Activated naive CD8-positive, alpha-beta T cell treated with anti-CD3 and anti-CD28 coated beads, Interleukin-2, amount 10 ng/mL, durations not matched to agents 7 days and 5 days (primary cell): ENCODE data around the gene AFMID. TPM values are rescaled to one million over a fixed set of nuclear protein-coding genes. Genes with fewer than 3 reads are reported as not detected.

ENCODE experiments used
- ATAC-seq: fragments of 150-1000 bp; cut with Tn5 transposase; one replicate; pipeline ENCODE4 v1.10.0; 2021; ENCODE audit warnings: low read depth, moderate library complexity
- POLR2A ChIA-PET: fragments of 350-600 bp; sonication (Branson Sonifier 250); formaldehyde crosslinking; loops from one replicate; lab custom pipeline; 2021; ENCODE audit warnings: antibody characterized with exemption; lab: Charles Lee
- DNase-seq: peaks from one replicate; pipeline ENCODE4 v3.0.0; 2021
- H3K27ac Mint-ChIP-seq: one replicate; pipeline ENCODE4 v1.8.0; 2022; ENCODE audit warnings: mild to moderate bottlenecking, mixed read lengths
- H3K27me3 Mint-ChIP-seq: one replicate; pipeline ENCODE4 v1.8.0; 2022; ENCODE audit warnings: mild to moderate bottlenecking, moderate library complexity, mixed read lengths
- H3K36me3 Mint-ChIP-seq: one replicate; pipeline ENCODE4 v1.8.0; 2021; ENCODE audit warnings: mild to moderate bottlenecking, mixed read lengths
- H3K4me1 Mint-ChIP-seq: one replicate; pipeline ENCODE4 v1.8.0; 2021; ENCODE audit warnings: mixed read lengths
- H3K4me3 Mint-ChIP-seq: one replicate; pipeline ENCODE4 v1.8.0; 2022; ENCODE audit warnings: mild to moderate bottlenecking, moderate library complexity, mixed read lengths
- H3K9me3 Mint-ChIP-seq: one replicate; pipeline ENCODE4 v1.8.0; 2021; ENCODE audit warnings: mixed read lengths
- total RNA-seq, 2 experiments: library from RNA; stranded (reverse); gene quantifications; one replicate each; pipeline ENCODE4 v1.2.3, GENCODE V29; 2021

The AFMID gene
- total RNA-seq, 2 experiments from 2014 or later, result 11.3 to 13.4 TPM

DNA sequence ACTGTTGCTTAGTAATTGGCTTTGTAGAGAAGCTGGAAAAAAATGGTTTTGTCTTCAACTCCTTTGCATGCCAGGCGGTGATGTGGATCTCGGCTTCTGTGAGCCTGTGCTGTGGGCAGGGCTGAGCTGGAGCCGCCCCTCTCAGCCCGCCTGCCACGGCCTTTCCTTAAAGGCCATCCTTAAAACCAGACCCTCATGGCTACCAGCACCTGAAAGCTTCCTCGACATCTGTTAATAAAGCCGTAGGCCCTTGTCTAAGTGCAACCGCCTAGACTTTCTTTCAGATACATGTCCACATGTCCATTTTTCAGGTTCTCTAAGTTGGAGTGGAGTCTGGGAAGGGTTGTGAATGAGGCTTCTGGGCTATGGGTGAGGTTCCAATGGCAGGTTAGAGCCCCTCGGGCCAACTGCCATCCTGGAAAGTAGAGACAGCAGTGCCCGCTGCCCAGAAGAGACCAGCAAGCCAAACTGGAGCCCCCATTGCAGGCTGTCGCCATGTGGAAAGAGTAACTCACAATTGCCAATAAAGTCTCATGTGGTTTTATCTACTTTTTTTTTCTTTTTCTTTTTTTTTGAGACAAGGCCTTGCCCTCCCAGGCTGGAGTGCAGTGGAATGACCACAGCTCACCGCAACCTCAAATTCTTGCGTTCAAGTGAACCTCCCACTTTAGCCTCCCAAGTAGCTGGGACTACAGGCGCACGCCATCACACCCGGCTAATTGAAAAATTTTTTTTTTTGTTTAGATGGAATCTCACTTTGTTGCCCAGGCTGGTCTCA, 38.1 kb downstream of the AFMID start:
- peaks cover 23% of the 10 kb centered on the region for H3K27me3 Mint-ChIP-seq
- H3K4me1 Mint-ChIP-seq, result peaks cover 3% of the 10 kb centered on the region
- no peak overlapping the region for H3K27ac Mint-ChIP-seq
- DNase-seq, result no peak
- no peak overlapping the region for H3K4me3 Mint-ChIP-seq
- POLR2A ChIA-PET, result interaction anchor here (1.9 kb wide), 1 partner anchor 10 kb away, joined by 4 read pairs; no protein-coding TSS in a partner anchor
- no peak for ATAC-seq
- peaks cover 3% of the 10 kb centered on the region for H3K36me3 Mint-ChIP-seq
- no peaks in the 10 kb centered on the region for H3K9me3 Mint-ChIP-seq

DNA sequence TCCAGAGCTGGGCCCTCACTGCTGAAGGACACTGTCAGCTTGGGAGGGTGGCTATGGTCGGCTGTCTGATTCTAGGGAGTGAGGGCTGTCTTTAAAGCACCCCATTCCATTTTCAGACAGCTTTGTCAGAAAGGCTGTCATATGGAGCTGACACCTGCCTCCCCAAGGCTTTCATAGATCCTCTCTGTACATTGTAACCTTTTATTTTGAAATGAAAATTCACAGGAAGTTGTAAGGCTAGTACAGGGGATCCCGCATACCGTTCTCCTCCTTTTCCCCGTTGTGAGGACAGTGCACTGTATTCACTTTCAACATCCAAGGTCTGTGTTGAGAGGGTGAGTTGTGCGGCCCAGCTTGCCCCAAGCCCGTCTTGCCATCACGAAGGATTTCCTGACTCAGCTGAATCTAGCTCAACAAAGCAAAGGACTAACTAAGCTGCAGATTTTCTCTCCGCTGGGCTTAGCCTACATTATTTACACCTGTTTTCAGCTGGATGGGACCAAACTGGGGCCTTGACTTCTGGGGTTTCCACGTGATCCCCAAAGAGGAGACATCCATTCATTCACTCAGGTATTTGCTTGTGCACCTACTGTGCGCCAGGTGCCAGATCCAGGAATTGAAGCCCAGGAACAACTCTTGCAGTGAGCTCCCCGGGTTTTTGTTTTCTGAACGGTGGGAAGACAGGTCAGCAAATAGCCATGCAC, 39.0 kb downstream of the AFMID start:
- POLR2A ChIA-PET, result interaction anchor here (0.8 to 1.9 kb wide), 2 partner anchors 11 to 30 kb away, joined by 3 to 4 read pairs; no protein-coding TSS in a partner anchor
- Mint-ChIP-seq H3K27ac (no peak overlapping the region), H3K4me1 (peaks cover 3% of the 10 kb centered on the region), H3K27me3 (peaks cover 32% of the 10 kb centered on the region), H3K4me3 (no peak overlapping the region), H3K9me3 (no peaks in the 10 kb centered on the region), H3K36me3 (peaks cover 3% of the 10 kb centered on the region)
- ATAC-seq, result no peak
- no peak for DNase-seq

DNA sequence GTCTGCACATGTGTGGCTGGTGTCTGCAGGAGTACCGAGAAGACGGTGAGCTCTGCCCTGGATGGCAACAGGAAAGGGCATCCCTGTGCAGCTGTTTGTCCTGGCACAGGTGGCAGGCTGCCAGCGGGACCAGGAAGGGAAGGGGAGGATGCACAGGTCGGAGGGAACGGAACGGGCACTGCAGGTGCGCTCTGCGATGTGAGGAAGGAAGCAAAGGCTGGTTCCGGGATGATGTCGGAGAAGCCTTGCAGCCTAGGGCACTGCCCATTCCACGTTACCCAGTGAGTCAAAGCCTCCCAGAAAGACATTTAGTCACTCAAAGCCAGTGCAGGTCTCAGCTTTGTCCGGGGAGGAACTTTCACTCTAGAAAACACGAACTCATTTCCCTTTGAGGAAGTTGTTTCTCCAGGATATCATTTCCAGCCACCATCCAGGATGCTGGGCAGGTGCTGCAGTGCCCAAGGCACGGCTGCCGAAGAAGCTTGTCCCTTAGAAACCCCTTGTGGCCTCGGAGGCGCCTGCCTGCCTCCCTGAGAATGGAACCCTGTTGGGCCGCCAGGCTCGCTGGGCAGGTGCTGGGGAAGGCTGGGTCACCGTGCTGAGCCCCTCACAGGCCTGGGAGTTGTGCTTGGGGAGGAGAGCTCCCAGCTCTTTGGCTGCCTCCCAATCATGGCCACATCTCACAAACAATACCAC, 39.7 kb downstream of the AFMID start:
- Mint-ChIP-seq H3K27me3 (peaks cover 38% of the 10 kb centered on the region), H3K9me3 (no peaks in the 10 kb centered on the region), H3K27ac (no peak overlapping the region), H3K36me3 (peaks cover 3% of the 10 kb centered on the region), H3K4me1 (peaks cover 3% of the 10 kb centered on the region), H3K4me3 (no peak overlapping the region)
- POLR2A ChIA-PET, result interaction anchor here (0.8 kb wide), 1 partner anchor 29 kb away, joined by 3 read pairs; no protein-coding TSS in a partner anchor
- ATAC-seq (no peak), DNase-seq (no peak)

DNA sequence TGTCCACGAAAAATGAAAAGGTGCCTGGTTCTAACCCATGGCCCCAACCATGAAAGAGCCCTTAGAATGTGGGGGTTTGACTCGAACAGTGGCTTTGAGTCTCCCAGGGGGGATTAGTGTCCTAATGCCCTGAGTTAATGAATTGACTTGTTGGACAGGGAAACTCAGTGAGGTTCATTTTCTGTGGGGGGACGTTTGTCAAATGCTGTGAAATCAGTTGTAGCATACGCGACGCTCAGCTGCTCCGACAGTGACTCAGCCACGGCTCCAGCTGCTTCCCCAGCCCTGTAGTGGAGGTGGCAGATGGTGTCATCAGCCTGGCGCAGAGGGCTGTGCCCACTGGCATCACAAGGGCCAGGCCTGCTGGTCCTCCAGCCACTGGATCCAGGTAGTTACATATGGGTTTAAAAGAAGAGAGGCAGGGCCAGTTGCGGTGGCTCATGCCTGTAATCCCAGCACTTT, 40.3 kb downstream of the AFMID start:
- no peak for ATAC-seq
- H3K27me3 Mint-ChIP-seq, result peaks cover 44% of the 10 kb centered on the region
- no peak overlapping the region for H3K27ac Mint-ChIP-seq
- no peaks in the 10 kb centered on the region for H3K9me3 Mint-ChIP-seq
- H3K4me1 Mint-ChIP-seq, result peaks cover 3% of the 10 kb centered on the region
- POLR2A ChIA-PET, result no interaction called here
- no peak for DNase-seq
- H3K4me3 Mint-ChIP-seq, result no peak overlapping the region
- H3K36me3 Mint-ChIP-seq, result peaks cover 3% of the 10 kb centered on the region

DNA sequence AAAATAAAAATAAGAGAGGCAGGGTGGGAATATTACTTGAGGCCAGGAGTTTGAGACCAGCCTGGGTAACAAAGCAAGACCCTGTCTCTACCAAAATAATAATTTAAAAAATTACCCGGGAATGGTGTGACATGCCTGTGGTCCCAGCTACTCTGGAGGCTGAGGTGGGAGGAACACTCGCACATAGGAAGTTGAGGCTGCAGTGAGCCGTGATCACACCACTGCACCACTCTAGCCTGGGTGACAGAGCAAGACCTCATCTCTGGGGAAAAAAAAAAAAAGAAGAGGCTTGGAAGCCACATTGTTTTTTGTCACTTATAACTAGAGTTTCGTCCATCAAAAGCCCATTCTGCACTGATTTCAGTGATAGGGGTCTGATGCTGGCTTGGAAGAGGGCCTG, 41.0 kb downstream of the AFMID start:
- H3K27me3 Mint-ChIP-seq, result peaks cover 51% of the 10 kb centered on the region
- H3K27ac Mint-ChIP-seq, result no peak overlapping the region
- DNase-seq (no peak), ATAC-seq (no peak)
- peaks cover 3% of the 10 kb centered on the region for H3K36me3 Mint-ChIP-seq
- POLR2A ChIA-PET, result interaction anchor here (0.7 kb wide), 1 partner anchor 115 kb away, joined by 3 read pairs; no protein-coding TSS in a partner anchor
- H3K4me1 Mint-ChIP-seq, result peaks cover 7% of the 10 kb centered on the region
- H3K4me3 Mint-ChIP-seq, result no peak overlapping the region
- no peaks in the 10 kb centered on the region for H3K9me3 Mint-ChIP-seq

DNA sequence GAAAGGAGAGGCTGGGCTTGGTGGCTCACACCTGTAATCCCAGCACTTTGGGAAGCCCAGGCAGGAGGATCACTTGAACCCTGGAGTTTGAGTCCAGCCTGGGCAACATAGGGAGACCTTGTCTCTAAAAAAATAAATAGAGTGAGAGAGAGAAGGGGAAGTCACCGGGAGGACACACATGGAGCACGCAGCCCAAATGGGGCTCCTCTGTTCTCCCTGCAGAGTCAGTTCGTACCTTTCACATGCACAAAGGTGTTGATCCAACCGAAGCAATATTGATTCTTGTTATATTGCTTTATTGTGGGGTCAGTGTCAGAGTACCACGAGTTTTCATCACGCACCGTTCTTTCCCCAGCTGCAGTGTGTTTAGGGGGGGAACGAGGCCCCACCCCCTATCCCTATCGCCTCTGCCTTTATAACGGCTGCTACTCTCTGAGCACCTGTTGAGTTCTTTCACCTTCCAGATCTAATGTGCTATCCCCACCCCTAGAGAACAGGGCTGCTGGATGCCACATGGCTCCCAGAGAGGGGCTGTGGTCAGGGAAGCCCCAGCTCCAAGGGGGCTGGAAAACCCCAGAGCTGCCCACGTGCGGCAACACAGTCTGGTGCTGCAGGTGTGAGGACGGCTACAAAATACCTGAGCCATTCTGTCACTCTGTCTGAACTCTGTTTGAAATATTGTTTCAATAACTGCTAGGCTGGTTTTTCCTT, 43.2 kb downstream of the AFMID start:
- no peak for ATAC-seq
- H3K27me3 Mint-ChIP-seq, result peaks cover 52% of the 10 kb centered on the region
- POLR2A ChIA-PET, result interaction anchor here (0.6 kb wide), 1 partner anchor 513 kb away, joined by 5 read pairs; no protein-coding TSS in a partner anchor
- H3K27ac Mint-ChIP-seq, result no peak overlapping the region
- H3K36me3 Mint-ChIP-seq, result no peaks in the 10 kb centered on the region
- DNase-seq, result no peak
- H3K4me1 Mint-ChIP-seq, result peaks cover 7% of the 10 kb centered on the region
- no peaks in the 10 kb centered on the region for H3K9me3 Mint-ChIP-seq
- no peak overlapping the region for H3K4me3 Mint-ChIP-seq

DNA sequence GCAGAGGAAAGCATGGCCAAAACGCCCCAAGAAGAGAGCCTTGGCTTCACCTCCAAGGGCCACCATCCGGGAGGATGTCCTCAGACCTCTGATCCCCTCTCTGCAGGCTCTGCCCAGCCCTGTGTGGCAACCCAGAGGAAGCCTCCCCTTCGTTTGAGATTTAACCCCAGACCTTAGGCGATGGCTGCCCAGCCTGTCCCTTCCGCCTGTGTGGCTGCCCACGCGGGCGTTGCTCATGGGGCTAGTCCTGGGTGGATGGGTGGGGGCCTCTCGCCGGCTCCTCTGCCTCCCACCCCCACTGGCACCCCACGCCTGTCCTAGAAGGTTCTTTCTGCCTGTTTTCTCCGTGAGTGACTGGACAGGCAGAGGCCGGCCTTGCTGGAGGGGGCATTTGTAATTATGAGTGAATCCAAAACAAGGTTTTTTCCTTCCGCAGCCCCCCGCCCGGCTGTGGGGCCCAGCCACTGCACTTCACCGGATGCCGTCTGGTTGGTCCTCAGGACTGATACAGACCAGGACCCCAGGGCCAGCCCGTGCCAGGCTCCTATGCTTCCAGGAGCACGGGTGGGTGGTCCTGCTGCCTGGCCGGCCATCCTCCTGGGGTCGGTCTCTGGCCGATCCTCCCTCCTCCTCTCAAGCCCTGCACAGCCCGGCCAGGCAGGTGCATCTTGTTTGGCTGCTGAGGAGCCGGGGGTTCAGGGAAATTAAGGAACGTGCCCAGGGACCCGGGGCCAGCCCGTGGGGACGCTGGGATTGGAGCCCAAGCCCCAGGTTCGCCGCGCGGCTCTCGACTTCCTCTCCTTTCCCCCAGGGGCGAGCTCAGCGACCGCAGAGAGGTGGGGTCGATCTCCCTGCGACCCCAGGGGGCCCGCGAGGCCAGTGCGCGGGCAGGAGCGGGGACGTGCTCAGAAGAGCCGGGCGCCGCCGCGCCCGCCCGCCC, 44.1 kb downstream of the AFMID start, which contains the start of gene TMEM235:
TMEM235 (plus strand) TSS at position 636 of the 940 bp plus-strand sequence. CDS start 393 bp downstream, outside the sequence.
- Mint-ChIP-seq H3K4me3 (peak within 1 kb of the TSS; percentile 28), H3K9me3 (no peaks in the 10 kb centered on the region), H3K27me3 (peaks cover 52% of the 10 kb centered on the region), H3K36me3 (no peaks in the 10 kb centered on the region), H3K27ac (no peak within 1 kb of the TSS), H3K4me1 (peaks cover 7% of the 10 kb centered on the region)
- POLR2A ChIA-PET, result no interaction called here
- no peak for DNase-seq
- no peak for ATAC-seq

DNA sequence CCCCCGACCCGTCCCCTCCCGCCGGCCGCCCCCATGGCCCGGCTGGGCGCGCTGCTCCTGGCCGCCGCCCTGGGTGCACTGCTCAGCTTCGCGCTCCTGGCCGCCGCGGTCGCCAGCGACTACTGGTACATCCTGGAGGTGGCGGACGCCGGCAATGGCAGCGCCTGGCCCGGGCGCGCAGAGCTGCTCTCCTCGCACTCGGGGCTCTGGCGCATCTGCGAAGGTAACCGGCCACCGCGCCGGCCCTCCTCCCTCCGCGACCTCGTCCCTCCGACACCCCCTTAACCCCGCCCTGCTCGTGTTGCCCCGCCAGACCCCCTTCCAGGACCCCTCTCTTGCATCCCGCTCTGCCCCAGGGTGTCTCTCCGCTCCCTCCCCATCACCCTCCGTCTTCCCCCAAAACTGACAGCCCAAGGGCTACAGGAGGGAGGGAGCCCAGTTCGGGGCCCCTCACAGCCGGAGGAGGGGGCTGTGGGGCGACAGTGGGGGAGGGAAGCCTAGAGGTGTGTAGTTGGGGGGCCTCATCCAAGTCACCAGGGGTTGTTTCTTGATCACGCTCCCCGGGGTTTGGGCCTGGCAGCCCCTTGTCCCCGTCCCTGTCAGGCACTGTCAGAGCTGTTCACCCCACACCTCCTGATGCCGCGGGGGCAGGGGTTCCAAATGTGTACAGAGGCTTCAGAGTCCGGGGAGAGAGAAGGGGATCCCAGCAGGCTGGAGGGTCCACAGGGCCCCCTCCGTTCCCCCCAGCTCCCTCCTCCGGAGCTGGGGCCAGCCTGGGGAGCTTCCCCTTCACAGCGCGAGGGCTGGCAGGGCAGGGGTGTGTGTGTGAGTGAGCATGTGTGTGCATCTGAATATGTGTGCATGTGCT, 45.1 kb downstream of the AFMID start:
- DNase-seq (peak; percentile 63), ATAC-seq (peak; percentile 83)
- no peaks in the 10 kb centered on the region for H3K9me3 Mint-ChIP-seq
- H3K4me3 Mint-ChIP-seq, result peak overlapping the region; percentile 28
- H3K4me1 Mint-ChIP-seq, result peaks cover 3% of the 10 kb centered on the region
- peaks cover 52% of the 10 kb centered on the region for H3K27me3 Mint-ChIP-seq
- H3K36me3 Mint-ChIP-seq, result no peaks in the 10 kb centered on the region
- POLR2A ChIA-PET, result no interaction called here
- no peak overlapping the region for H3K27ac Mint-ChIP-seq

DNA sequence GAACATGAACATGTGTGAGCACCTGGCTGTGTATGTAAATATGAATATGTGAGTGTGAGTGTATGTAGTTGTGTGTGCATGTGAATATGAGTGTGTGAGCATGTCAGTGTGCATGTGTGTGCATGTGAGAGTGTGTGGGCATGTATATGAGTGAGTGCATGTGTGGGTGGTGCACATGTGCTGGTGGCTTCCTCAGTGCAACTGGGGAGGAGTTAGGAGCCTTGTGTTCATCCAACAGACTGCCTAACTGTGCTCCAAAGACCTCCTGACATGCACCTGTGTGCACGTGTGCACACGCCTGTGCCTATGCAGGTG, 45.7 kb downstream of the AFMID start:
- DNase-seq (no peak), ATAC-seq (no peak)
- Mint-ChIP-seq H3K36me3 (no peaks in the 10 kb centered on the region), H3K9me3 (no peaks in the 10 kb centered on the region), H3K4me1 (peaks cover 3% of the 10 kb centered on the region), H3K4me3 (peak overlapping the region; percentile 1), H3K27me3 (peaks cover 50% of the 10 kb centered on the region), H3K27ac (no peak overlapping the region)
- POLR2A ChIA-PET, result no interaction called here

DNA sequence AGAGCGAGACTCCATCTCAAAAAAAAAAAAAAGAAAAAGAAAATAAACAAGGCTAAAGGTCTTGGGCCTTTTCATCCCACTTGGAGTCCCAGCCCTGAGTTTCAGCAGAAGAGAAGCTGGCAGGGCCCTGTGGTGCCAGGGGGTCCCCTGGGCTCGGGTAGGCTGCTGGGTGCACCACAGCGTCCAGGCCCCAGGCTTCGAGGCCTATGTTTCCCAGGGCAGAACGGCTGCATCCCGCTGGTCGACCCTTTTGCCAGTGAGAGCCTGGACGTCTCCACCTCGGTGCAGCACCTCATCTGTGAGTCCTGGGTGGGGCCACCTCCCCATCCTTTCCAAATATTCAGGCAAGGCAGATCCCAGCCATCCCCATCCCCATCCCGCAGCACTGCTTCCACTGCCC, 46.5 kb downstream of the AFMID start:
- Mint-ChIP-seq H3K4me1 (peaks cover 5% of the 10 kb centered on the region), H3K36me3 (no peaks in the 10 kb centered on the region), H3K4me3 (no peak overlapping the region), H3K27ac (no peak overlapping the region), H3K27me3 (peaks cover 43% of the 10 kb centered on the region), H3K9me3 (no peaks in the 10 kb centered on the region)
- DNase-seq, result no peak
- ATAC-seq, result no peak
- POLR2A ChIA-PET, result no interaction called here

DNA sequence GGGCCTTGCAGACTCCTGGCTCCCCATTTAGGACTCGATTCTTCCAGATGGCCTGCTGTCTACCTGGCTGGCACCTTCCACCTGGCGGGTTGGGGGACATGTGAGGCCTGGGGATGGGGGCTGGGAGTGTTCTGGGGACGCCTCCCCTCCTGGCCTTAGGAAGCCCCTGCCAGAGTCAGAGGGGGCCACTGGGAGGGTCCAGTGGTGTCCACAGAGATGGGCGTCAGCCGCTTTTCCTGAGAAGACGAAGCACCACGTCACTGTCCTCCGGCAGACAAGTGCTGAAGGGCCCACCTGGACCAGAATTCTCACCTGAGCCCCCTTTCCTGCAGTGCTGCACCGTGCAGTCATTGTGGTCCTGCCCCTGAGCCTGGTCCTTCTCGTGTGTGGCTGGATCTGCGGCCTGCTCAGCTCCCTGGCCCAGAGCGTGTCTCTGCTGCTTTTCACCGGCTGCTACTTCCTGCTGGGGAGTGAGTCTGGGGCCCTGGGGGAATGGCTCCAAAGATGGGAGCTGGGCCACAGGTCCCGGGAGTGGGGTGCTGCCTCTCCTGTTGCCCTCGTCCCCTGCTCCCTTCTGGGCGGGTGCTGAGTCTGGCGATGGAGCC, 47.2 kb downstream of the AFMID start:
- DNase-seq (no peak), ATAC-seq (no peak)
- POLR2A ChIA-PET, result no interaction called here
- Mint-ChIP-seq H3K36me3 (no peaks in the 10 kb centered on the region), H3K27ac (no peak overlapping the region), H3K9me3 (no peaks in the 10 kb centered on the region), H3K27me3 (peaks cover 37% of the 10 kb centered on the region), H3K4me1 (peaks cover 5% of the 10 kb centered on the region), H3K4me3 (no peak overlapping the region)
